Jurkat, Clone E6-1 (cell line): ENCODE results near the gene ALPI.

Experiments used
- DNase-seq: peaks from one replicate; pipeline ENCODE4 v3.0.0-alpha.2; 2011; ENCODE audit warnings: low read depth, low spot score
- H3K4me3 ChIP-seq: 2 replicates; pipeline ENCODE4 v1.5.1; 2011; ENCODE audit warnings: mild to moderate bottlenecking, low read length, control low read depth, moderate library complexity

ALPI gene

DNA sequence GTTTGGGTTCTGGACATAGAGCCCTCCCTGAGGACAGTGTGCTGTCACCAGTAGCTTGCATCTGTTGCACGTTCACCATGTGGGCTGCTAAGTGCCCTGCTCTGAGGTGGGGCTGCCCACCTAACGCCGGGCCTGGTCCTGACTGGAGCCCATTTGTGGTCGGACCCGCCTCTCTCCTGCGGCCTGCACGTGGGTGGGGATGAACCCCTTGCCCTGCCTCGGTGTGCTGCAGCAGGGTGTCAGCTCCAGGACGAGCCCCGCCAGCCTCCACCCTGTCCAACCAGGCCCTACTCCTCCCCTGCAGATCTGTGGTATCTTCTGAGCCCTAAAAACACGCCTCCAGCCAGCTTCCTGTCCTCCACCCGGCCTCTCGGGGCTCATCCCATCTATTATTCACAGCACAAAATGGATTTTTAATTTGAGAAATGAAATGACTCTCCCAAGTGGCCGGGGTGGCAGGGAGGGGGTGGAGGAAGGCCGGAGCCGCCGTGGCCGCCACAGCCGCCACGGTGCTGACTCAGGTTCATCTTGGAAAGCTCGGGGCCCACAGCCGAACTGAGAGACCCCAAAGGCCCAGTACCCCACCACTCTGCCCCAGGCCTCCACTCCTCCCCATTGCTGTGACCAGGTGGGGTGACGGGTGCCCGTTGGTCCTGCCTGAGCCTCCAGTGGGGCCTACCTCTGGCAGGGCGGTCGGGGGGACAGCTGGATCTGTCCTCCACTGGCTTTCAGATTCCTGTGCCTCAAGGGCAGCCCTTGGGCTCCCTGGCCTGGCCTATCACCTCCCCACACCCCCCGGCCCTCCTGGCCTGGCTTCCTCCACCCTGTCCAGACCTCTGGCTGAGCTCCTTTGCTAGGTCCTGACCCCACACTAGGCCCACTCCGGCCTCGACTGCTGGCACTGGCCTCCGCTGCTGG is 34.5 kb downstream of the ALPI start:
- DNase-seq = no peak

DNA sequence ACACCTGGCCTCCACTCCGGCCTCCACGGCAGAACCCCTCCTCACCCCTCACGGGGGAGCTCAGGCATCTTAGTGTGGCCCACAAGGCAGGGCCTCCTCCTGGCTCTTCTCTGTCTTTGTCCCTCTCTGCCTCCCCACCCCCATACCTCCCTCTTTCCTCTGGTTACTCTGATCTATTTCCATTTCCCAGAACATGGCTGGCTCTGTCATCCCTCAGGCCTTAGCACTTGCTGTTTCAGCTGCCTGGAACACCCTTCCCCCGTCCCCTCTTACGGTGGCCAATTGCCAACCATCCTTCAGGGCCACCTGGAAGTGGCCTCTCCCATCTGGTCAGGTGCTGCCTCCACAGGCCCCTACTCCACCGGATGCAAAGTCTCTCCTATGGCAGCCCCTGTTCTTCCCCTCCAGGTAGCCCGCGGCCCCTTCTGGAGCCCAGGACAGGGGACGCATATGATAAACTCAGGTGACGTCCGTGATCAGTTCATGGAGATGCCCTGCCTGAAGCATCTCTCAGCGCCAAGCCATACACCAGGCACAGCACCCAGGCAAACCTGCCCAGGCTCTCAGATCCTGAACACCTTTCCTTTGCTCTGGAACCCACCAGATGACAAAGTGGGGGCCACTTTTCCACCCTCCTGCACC is 35.3 kb downstream of the ALPI start:
- no peak overlapping the region for H3K4me3 ChIP-seq
- DNase-seq = no peak

More for the DNA sequence above, 34.5 kb downstream of the ALPI start:
- H3K4me3 ChIP-seq = no peak overlapping the region

DNA sequence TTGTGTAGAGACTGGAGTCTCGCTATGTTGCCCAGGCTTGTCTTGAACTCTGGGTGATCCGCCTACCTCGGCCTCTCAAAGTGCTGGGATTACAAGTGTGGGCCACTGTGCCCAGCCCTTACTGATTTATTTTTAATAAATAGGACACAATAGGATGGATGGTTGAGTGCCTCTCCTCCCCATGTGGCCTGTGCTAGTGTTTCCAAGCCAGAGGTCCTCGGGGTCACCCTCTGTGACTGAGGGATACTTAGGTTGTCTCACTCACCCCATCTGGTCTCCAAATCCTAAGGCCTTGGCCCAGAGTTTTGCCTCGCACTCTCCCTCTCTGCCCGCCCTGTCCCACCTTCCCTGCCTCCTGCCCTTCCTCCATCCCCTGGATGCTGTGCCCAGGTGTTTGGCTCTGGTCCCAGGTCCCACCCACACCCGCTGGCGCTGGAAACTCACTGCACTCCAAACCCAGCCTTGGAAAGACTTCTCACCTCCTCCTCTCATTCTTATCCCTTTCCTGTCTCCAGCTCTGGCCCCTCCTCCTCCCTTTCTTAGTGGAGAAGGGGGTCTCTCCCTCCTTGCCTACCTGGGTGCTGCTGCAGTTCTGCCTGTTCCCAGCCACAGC is 36.4 kb downstream of the ALPI start:
- DNase-seq = no peak

DNA sequence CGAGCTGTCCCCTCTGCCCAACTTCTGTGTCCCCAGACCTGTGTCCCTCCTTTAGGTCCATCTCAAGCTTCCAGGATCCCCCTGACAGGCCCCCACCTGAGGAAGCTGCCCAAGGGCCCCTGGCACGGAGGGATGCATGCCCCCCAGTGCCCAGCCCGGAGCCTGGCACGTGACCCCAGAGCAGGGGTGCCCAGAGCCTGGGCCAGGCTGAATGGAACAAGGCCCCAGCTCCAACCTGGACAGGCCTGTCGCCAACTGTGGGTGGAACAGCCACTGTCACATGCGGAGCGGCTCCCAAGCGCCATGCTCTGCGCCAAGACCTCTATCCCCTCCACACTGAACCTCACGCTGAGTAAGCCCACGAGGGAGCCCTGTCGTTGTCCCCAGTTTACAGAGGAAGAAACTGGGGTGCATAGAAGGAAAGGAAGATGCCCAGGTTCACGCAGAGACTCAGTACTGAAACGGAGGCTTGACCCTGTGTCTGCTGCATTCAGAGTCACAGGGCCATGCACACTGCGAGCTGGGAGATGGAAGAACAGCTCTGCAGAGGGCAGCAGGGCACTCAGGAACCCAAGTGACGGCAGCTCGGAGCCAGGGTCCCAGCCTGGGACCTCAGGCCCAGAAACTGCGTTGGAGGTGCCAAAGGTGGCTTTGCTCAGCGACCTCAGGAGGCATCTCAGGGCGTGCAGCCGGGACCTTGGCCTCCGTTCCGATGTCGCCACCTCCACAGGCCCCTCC is 37.2 kb downstream of the ALPI start:
- DNase-seq = no peak
- no peak overlapping the region for H3K4me3 ChIP-seq

More for the DNA sequence above, 36.4 kb downstream of the ALPI start:
- no peak overlapping the region for H3K4me3 ChIP-seq

DNA sequence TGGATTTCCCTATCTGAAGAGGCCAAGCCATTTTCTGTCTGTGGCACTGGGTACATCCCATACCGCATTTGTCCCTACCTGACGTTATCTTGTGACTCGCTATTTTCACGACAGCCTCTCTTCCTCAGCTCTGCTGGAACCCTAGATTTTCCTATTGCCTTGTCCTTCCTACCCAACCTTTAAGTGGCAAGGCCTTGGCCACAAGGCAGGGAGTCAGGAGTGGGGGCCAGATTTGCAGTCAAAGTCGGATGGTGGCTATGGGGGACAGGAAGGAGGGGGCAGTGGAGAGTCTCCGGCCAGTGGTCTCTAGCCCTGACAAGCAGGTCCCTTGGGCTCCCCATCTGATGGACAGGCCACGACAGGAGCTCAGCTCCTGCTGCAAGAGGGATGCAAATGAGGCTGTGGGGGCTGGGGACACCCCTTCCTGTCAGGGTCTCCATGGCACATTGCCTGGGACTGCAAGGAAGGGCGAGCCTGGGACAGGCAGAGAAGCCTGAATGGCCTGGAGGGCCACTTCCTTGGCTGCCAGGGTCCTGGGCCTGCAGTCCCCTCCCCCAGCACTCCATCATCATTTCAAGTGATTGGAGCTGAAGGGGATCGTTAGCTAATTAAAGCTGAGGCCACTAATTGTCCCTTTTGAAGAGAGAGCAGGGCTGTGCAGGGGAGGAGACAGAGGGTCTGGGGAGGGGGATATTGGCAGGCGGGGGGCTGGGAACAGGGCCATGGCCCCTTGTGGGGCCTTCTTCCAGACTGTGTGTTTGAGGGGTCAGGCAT is 37.9 kb downstream of the ALPI start:
- no peak overlapping the region for H3K4me3 ChIP-seq
- DNase-seq = no peak

DNA sequence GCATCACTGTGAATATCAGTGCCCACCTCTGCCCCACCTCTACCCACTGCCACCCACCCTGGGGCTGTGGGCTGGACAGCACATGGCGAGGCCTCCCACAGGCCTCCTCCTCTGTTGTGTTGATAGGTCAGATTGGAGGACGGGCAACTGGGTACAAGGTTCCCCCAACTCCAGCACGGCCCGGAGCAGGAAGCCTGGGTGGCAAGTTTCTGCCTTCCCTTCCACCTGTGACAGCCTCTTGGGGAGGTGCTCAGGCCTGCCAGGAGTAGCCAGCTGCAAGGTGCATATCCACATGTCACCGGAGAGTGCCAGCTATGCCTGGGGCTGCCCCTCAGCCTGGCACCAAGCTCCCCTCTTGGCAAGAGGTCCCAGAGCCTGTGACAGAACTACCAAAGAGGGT is 38.6 kb downstream of the ALPI start:
- no peak for DNase-seq
- H3K4me3 ChIP-seq = no peak overlapping the region

DNA sequence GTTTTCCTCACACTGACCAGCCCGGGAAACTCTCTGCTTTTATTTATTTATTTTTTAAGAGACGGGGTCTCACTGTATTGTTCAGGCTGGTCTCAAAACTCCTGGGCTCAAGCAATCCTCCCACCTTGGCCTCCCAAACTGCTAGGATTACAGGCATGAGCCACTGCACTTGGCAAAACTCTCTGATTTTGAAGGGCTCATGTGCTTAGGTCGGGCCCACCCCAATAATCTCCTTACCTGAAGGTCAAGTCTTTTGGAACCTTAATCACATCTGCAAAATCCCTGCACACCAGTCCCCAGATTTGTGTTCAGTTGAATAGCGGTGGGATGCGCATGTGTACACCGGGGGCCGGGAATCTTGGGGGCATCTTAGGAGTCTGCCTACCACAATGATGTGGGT is 39.3 kb downstream of the ALPI start:
- DNase-seq = no peak
- no peak overlapping the region for H3K4me3 ChIP-seq

DNA sequence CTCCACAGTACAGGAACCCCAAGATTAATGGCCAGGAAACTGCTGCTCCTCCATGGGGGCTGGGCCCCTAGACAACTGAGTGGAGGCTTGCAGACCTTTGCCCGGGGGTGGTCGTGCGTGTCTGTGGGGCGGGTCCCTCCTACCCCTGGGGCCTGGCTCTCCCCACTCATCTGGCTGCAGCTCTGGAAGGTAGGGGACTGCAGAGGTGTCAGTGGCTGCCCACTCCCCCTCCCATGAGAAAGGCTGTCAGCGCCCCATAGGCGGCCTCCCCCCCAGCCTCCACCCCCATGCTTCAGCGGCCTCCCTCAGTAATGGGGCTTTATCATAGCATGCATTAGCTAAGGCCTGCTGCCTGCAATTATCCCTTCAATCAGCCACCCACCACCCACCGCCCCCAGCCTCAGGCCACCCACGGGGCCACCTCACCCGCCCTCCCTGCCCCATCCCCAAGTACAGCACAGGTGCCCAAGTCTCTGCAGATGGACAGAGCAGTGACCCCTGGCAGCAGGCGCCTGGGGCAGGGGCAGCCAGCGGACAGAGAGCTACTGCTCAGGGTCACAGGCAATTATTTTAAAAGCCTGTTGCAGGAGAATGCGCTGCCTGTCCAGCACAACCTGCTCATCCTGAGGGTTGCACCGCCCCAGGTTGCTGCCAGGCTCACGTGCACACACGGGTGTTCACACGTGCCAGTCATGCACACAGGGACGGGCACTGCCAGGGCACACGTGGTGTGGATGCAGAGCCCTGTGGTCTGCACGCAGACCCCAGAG is 40.7 kb downstream of the ALPI start:
- no peak for DNase-seq
- H3K4me3 ChIP-seq = no peak overlapping the region

DNA sequence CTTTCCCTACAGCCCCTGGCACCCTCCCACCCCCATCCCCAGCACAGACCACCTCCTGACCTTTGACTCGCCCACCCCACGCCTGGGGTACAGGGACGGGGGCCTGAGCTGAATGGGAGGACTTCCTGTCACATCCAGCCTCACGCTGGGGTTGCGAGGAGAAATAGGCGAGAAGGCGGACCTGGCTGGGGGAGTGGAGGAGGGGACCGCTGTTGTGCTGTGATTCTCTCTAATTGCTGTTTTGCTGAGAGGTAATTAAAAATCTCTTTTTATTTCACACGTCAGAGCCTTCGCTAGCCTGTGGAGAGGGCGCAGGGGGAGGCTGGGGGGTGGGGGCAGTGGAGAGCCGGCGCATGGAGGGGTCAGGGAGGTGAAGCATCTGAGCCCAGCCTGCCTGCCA is 41.4 kb downstream of the ALPI start:
- DNase-seq = no peak

DNA sequence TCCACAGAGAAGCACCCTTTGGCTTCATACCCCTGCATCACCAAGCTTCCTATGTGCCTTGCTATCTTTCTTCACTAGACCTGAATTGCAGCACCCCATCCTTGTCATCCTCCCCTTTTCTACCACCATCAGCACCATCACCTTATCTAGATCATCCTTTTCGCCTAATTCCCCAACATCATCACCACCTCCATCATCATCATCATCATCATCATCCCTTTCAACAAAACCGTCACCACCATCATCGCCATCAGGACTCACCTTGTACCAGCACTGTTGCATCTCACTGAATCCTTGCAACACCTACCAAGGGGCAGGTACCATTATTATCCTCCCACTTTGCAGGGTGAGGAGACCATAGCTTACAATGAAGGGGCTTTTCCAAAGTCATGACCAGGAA is 42.5 kb downstream of the ALPI start:
- DNase-seq = no peak
- H3K4me3 ChIP-seq = no peak overlapping the region

More for the DNA sequence above, 41.4 kb downstream of the ALPI start:
- H3K4me3 ChIP-seq = no peak overlapping the region

DNA sequence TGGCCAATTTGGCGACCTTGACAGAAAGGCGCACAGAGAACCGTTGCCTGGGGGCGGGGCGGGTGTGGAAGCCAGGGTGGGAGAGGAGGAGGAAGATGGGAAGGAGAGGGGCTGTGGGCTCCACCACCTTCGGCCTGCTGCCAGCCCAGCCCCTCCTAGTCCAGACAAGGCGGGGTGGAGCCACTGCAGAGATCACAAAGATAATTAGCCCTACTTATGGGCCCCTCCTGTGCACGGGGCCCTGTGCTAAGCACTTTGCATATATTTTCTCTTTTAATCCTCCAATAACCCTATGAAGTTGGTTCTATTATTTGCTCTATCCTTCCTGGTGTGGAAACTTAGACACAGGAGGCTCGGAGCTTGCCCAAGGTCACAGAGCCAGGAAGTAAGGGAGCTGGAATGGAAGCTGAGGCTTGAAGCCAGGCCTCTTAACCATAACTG is 45.4 kb downstream of the ALPI start:
- no peak overlapping the region for H3K4me3 ChIP-seq
- DNase-seq = no peak

DNA sequence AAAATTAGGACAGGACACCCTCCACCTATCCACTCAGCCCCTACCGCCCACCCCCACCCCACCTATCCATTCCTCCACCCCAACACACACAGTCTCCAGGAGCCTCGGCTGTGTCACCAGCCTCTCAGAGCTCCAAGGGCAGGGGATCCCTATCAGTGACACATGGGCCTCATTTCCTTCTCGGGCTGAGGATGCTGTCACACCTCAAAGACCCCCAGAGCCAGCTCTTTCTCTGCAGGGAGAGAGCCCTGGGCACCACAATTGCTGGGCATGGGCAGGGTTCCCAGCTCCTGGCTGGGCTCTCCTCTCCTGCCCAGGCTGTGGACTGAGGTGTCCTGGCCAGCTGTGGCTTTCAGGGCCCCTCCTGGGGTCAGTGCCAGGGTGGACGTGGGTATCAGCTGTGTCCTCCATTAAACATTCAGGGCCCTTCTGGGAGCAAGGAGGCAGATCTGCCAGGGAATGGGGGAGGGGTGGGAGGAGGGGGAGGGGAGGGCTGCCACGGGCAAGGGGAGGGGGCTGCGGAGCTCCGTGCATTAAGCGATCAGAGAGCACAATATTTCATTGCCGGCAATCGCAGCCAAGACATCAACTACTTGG is 45.9 kb downstream of the ALPI start:
- H3K4me3 ChIP-seq = no peak overlapping the region
- DNase-seq = no peak

DNA sequence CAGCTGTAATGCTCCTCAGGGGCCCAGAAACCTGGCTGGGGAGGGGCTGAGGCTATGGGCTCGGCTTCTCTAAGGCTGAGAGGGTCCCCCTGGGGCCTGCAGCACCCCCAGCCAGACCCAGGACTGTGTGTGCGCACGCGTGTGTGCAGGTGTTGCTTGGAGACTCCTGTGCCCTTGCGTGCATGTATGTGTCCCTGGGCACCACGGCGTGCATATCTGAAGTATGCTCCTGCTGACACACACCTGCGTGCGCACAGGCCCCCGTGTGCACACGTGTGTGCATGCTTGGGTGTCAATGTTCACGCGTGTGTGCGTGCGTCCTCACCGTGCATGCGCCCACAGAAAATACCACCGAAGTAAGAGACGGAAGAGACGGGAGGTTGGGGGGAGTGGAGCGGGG is 46.6 kb downstream of the ALPI start:
- no peak overlapping the region for H3K4me3 ChIP-seq
- DNase-seq = peak; percentile 7

DNA sequence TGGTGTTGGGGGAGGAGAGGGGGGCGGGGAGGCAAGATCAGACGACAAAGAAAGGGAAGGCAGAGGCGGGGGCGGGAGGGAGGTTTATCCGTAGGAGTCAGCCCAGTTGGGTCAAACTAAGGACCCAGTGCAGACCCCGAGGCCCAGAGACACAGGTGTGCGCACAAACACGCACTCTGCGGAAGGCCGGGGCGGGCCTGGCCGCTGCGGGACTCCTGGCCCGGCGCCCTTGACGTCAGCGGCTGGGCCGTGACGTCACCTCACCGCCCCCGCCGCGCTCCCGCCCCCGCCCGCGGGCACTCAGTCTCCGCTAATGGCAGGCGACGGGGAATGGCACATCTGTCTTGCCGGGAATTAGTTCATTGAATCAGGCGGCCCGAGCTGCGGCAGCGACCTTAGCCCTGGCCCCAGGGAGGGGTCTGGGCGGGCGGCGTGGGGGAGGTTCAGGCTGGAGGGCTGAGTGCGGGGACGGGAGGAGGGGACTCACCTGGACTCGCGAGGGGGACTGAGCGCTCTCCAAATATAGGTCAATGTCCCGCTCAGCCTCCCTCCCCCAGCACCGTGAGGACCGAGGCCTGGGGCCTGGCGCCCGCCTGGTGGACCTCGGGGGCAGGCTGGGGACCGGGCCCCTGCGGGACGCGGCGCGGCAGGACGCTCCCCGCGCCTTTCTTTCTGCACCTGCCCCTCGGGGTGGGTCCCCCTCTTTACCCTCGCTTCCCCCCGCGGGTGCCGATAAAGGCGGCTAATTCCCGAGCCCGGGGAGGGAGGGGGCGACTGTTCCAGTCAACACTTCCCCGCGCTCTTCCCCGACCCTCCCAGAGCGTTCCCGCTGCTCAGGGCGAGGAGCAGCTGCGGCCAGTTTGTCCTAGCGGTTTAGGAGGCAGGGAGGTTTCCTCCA is 47.2 kb downstream of the ALPI start:
- DNase-seq = no peak
- no peak overlapping the region; the same call in 1 of the 2 replicates for H3K4me3 ChIP-seq

DNA sequence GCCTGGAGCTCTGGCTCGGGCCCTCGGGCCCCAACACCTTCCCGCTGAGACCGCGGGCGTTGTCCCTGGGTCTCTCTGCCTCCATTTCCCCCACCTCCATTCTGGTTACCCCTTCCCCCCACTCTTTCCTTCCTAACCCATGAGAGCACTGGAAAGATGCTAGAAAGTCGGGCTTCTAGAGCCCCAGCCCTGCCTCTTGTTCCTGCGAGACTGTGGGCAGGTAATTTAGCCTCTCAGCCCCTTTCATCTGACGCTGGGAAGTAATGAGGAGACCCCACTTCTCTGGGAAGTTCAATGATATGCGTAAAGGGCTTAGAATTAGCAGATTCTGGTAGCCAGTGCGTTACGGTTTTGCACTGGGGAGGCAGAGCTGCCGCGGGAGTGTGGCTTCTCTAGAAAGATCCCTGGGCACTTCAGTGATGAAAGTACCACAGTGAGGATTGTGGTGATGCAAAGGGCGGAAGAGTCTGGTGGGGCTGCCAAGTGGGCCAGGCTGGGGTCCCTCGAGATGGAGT is 47.9 kb downstream of the ALPI start:
- no peak overlapping the region for H3K4me3 ChIP-seq
- DNase-seq = no peak

DNA sequence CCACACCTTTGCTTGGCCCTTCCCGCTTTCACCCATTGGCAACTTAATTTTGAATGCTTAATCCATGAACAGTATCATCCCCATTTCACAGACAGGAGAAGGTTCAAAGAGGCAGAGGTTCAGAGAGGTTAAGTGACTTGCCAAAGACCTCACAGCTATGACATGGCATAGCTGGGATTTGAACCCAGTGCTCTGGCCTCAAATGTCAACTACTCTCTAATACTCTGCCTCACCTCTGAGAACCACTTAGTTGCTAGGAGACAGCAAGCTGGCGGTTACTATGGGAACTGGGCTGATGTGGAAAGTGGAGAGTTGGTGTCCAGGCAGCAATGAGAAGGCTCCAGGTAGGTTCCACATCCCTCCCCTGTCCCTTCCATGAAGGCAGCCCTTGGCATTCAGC is 48.5 kb downstream of the ALPI start:
- no peak for DNase-seq
- no peak overlapping the region for H3K4me3 ChIP-seq

DNA sequence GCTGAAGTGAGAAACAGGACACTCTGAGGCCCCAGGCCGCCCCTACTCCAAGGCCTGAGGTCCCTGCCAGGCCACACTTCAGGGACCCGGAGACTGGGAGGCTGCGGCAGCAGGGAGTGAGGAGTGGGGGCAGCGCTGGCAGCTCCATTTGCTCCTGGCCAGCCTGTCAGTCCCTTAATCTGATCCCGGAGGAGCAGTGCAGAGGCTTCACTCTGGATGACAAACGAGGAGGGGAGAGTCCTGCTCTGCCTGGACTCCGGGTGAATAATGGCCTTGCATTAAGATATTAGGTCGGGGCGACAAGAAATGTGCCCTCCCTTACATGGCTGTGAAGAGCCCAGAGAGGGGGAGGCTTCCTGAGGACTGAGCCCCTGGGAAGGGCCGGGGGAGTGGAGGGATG is 49.9 kb downstream of the ALPI start:
- DNase-seq = no peak
- no peak overlapping the region for H3K4me3 ChIP-seq
